CD14-positive monocyte (primary cell): Measurements from ENCODE around the gene NT5C. TPM values are rescaled to one million over a fixed set of nuclear protein-coding genes. Genes with fewer than 3 reads are reported as not detected.

Experiments
- DNase-seq, 3 donors: peaks; one replicate each; pipeline ENCODE4 v3.0.0-alpha.2; 2011 to 2022
- H2AFZ ChIP-seq: 2 replicates; pipeline ENCODE4 v1.6.0; 2012; ENCODE audit warnings: mild to moderate bottlenecking, low read depth, low read length, inconsistent platforms; ENCODE audit not compliant: insufficient read depth, poor library complexity, severe bottlenecking
- H3K27ac ChIP-seq, 2 donors: 1 replicate in 1 of 2; 2 replicates in 1 of 2; pipeline ENCODE4 v1.5.1; 2012 to 2013; ENCODE audit warnings: low read length in 2 of 2, control low read depth in 1 of 2, inconsistent platforms in 1 of 2, low read depth in 1 of 2, mild to moderate bottlenecking in 1 of 2
- H3K27me3 ChIP-seq, 2 donors: one replicate each; pipeline versions ENCODE4 v1.6.0 to v1.6.1; 2011 to 2013; ENCODE audit warnings: low read length in 2 of 2; ENCODE audit not compliant: control insufficient read depth in 2 of 2, insufficient read depth in 2 of 2
- H3K36me3 ChIP-seq, 2 donors: replicated peaks in 1 of 2; 1 replicate in 1 of 2; 2 replicates in 1 of 2; pipeline versions ENCODE4 v1.5.1 to v1.6.1; 2012 to 2013; ENCODE audit warnings: low read length in 2 of 2, control low read depth in 1 of 2, inconsistent platforms in 1 of 2, mild to moderate bottlenecking in 1 of 2; ENCODE audit not compliant: insufficient read depth in 2 of 2, control insufficient read depth in 1 of 2
- H3K4me1 ChIP-seq, 2 donors: 1 replicate in 1 of 2; 2 replicates in 1 of 2; pipeline versions ENCODE4 v1.5.1 to v1.6.1; 2012 to 2013; ENCODE audit warnings: low read length in 2 of 2, control low read depth in 1 of 2, inconsistent platforms in 1 of 2, mild to moderate bottlenecking in 1 of 2, moderate library complexity in 1 of 2; ENCODE audit not compliant: insufficient read depth in 2 of 2, control insufficient read depth in 1 of 2
- H3K4me2 ChIP-seq: replicated peaks from 2 replicates; pipeline ENCODE3; 2012; ENCODE audit warnings: low read length, moderate library complexity, mild to moderate bottlenecking; ENCODE audit not compliant: poor library complexity, severe bottlenecking; ENCODE audit errors: extremely low read depth
- H3K4me3 ChIP-seq, 3 experiments: fragments of 200-600 bp in 1 of 3; sonication (generic) in 1 of 3; replicated peaks in 1 of 3; 1 replicate in 2 of 3; 2 replicates in 1 of 3; pipeline ENCODE4 v1.5.1; 2011 to 2013; ENCODE audit warnings: low read length in 3 of 3, mild to moderate bottlenecking in 3 of 3, control low read depth in 2 of 3, low read depth in 2 of 3, inconsistent platforms in 1 of 3, moderate library complexity in 1 of 3
- H3K79me2 ChIP-seq: 2 replicates; pipeline ENCODE4 v1.6.0; 2012; ENCODE audit warnings: mild to moderate bottlenecking, control low read depth, inconsistent platforms, low read length, moderate library complexity; ENCODE audit not compliant: insufficient read depth
- H3K9ac ChIP-seq: 2 replicates; pipeline ENCODE4 v1.6.0; 2017; ENCODE audit warnings: low read length, mild to moderate bottlenecking; ENCODE audit not compliant: insufficient read depth, poor library complexity, severe bottlenecking
- H3K9me3 ChIP-seq, 2 donors: replicated peaks in 1 of 2; 1 replicate in 1 of 2; 2 replicates in 1 of 2; pipeline versions ENCODE4 v1.5.1 to v1.6.1; 2012 to 2013; ENCODE audit warnings: low read length in 2 of 2, control low read depth in 1 of 2; ENCODE audit not compliant: control insufficient read depth in 1 of 2, insufficient read depth in 1 of 2
- H4K20me1 ChIP-seq: 2 replicates; pipeline ENCODE4 v1.6.0; 2012; ENCODE audit warnings: mild to moderate bottlenecking, low read length, control low read depth, moderate library complexity; ENCODE audit not compliant: insufficient read depth
- H3K27ac Mint-ChIP-seq, 7 donors: one replicate each; pipeline ENCODE4 v1.8.0; 2020; ENCODE audit warnings: mild to moderate bottlenecking in 7 of 7, mixed read lengths in 7 of 7, moderate library complexity in 6 of 7, inconsistent platforms in 2 of 7
- H3K27me3 Mint-ChIP-seq, 3 donors: one replicate each; pipeline ENCODE4 v1.8.0; 2021 to 2022; ENCODE audit warnings: low read depth in 3 of 3, mild to moderate bottlenecking in 3 of 3, mixed read lengths in 3 of 3, moderate library complexity in 3 of 3, inconsistent platforms in 1 of 3
- H3K36me3 Mint-ChIP-seq, 2 donors: one replicate each; pipeline ENCODE4 v1.8.0; 2020; ENCODE audit warnings: mixed read lengths in 2 of 2, inconsistent platforms in 1 of 2, mild to moderate bottlenecking in 1 of 2
- H3K4me1 Mint-ChIP-seq: one replicate; pipeline ENCODE4 v1.8.0; 2020; ENCODE audit warnings: mild to moderate bottlenecking, mixed read lengths
- H3K4me3 Mint-ChIP-seq, 2 donors: one replicate each; pipeline ENCODE4 v1.8.0; 2020; ENCODE audit warnings: mild to moderate bottlenecking in 2 of 2, mixed read lengths in 2 of 2, moderate library complexity in 1 of 2
- H3K9me3 Mint-ChIP-seq, 7 donors: one replicate each; pipeline ENCODE4 v1.8.0; 2020 to 2022; ENCODE audit warnings: mixed read lengths in 7 of 7, mild to moderate bottlenecking in 6 of 7, moderate library complexity in 6 of 7, inconsistent platforms in 2 of 7
- WGBS: methylation state at CpG from one replicate; pipeline ENCODE4 v1.1.5; 2013; ENCODE audit warnings: missing lambda C conversion rate; ENCODE audit not compliant: insufficient coverage; 5-methylcytosine and 5-hydroxymethylcytosine counted together
- intact Hi-C, 2 donors: fragments of 100-400 bp; cut with micrococcal nuclease; formaldehyde crosslinking; loops; one replicate each; pipeline versions ENCODE4 v1.15.0 to v1.15.1; 2023
- polyA plus RNA-seq, 3 donors: library from polyadenylated mRNA; depleted of rRNA in 1 of 3; unstranded in 2 of 3; stranded (reverse) in 1 of 3; fragments of 300-500 nt in 2 of 3; fragments of >200 nt in 1 of 3; fragmentation: Illumina TruSeq in 2 of 3; gene quantifications; 1 replicate in 2 of 3; 2 replicates in 1 of 3; pipeline ENCODE4 v1.2.3, GENCODE V29; 2012 to 2021
- TF ChIP-seq, protein P1 (sequence below): fragments of 200-600 bp; IDR thresholded peaks from one replicate; pipeline ENCODE4 v1.8.0; 2022; ENCODE audit warnings: antibody characterized with exemption, mild to moderate bottlenecking

The NT5C gene
- polyA plus RNA-seq, 3 donors, result 27.8 to 45.6 (median 36.2) TPM

DNA sequence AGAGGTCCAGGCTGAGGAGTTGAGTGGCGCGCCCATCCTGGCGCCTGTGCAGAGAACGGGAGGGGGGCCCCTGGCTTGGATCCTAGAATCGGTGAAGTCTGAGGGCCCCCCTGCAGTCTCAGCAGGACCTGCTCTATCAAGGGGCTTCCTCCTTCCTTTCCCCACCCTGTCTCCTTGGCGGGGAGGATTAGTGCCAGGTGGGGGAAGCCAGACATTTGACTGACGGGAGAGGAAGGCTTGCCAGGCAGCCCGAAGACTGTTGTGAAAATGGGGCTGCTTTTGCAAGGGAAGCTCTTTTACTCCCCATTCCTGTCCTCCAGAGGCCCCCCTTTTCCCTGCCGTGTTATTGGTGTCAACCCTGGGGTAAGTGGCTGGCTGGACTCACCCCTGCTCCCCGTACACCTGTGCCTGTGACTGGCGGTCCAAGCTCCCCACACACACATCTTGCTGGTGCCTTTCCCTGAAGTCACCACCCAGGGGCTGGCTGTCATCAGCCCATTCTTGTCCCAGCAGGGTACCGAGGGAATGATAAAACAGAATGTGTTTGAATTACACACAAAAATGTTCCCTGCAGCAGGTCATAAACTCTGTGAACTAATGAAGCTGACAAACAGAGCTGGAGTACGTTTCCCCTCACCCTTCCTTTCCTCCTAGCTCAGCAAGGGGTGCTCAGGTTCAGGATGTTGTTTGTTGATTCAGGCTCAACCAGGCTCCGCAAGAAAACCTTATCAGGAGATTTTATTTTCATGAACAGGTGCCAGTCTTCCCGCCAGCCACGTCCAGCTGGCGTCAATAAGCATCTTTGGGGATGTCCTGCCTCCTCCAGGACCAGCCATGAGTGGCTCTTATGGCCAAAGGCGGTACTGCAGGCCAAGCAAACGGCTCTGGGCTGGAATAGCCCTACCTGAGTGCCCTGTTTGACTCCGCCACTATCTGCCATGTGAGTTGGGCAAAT, 26.1 kb downstream of the NT5C start:
- Mint-ChIP-seq H3K27me3 (peaks cover 0 to 10% (median 8%) of the 10 kb centered on the region in 3 donors), H3K9me3 (no peaks in the 10 kb centered on the region), H3K36me3 (peaks cover 41 to 63% of the 10 kb centered on the region in 2 donors), H3K27ac (no peak overlapping the region), H3K4me3 (no peak overlapping the region), H3K4me1 (peaks cover 31% of the 10 kb centered on the region)
- peak in 1 of 3 donors; percentile 38 for DNase-seq
- no peak overlapping the region for H3K27ac ChIP-seq
- H3K36me3 ChIP-seq, result peaks cover 21 to 37% of the 10 kb centered on the region in 2 donors
- peaks cover 4% of the 10 kb centered on the region for H4K20me1 ChIP-seq
- TF ChIP-seq, protein P1, sequence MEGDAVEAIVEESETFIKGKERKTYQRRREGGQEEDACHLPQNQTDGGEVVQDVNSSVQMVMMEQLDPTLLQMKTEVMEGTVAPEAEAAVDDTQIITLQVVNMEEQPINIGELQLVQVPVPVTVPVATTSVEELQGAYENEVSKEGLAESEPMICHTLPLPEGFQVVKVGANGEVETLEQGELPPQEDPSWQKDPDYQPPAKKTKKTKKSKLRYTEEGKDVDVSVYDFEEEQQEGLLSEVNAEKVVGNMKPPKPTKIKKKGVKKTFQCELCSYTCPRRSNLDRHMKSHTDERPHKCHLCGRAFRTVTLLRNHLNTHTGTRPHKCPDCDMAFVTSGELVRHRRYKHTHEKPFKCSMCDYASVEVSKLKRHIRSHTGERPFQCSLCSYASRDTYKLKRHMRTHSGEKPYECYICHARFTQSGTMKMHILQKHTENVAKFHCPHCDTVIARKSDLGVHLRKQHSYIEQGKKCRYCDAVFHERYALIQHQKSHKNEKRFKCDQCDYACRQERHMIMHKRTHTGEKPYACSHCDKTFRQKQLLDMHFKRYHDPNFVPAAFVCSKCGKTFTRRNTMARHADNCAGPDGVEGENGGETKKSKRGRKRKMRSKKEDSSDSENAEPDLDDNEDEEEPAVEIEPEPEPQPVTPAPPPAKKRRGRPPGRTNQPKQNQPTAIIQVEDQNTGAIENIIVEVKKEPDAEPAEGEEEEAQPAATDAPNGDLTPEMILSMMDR, result peak; percentile 78
- 84% methylated on average over 12 of the region's 20 CpGs for WGBS
- H3K4me3 ChIP-seq, result no peak overlapping the region
- H3K79me2 ChIP-seq, result peaks cover 6% of the 10 kb centered on the region
- H3K4me2 ChIP-seq, result no peak overlapping the region
- intact Hi-C loops, result no loop called here
- H3K9me3 ChIP-seq, result no peaks in the 10 kb centered on the region
- H3K4me1 ChIP-seq, result peaks cover 27 to 29% of the 10 kb centered on the region in 2 donors
- H3K27me3 ChIP-seq, result no peaks in the 10 kb centered on the region
- no peak overlapping the region for H2AFZ ChIP-seq
- no peak overlapping the region for H3K9ac ChIP-seq

GRCh38 chr17:75103601-75104554, 27.7 kb downstream of the NT5C start:
- Histone ChIP-seq H3K4me2 (no peak overlapping the region), H3K27ac (no peak overlapping the region), H3K4me3 (no peak overlapping the region), H3K4me1 (peaks cover 17 to 18% of the 10 kb centered on the region in 2 donors), H2AFZ (no peak overlapping the region), H3K9ac (no peak overlapping the region), H3K9me3 (no peaks in the 10 kb centered on the region), H3K36me3 (peaks cover 32 to 52% of the 10 kb centered on the region in 2 donors), H3K27me3 (no peaks in the 10 kb centered on the region), H3K79me2 (no peaks in the 10 kb centered on the region), H4K20me1 (peaks cover 4% of the 10 kb centered on the region)
- Mint-ChIP-seq H3K9me3 (no peaks in the 10 kb centered on the region), H3K27me3 (peaks cover 0 to 9% (median 7%) of the 10 kb centered on the region in 3 donors), H3K4me3 (no peak overlapping the region), H3K27ac (peak overlapping the region in 1 of 7 donors; percentile 23), H3K36me3 (peaks cover 54 to 79% of the 10 kb centered on the region in 2 donors), H3K4me1 (peaks cover 26% of the 10 kb centered on the region)
- intact Hi-C loops, result no loop called here
- WGBS, result 98% methylated on average over 9 of the region's 14 CpGs
- no peak for DNase-seq
- TF ChIP-seq, protein P1, result no peak
